Gastroesophageal sphincter (tissue), 4 donors: Measurements from ENCODE around the gene CFAP100. TPM values are rescaled to one million over a fixed set of nuclear protein-coding genes. Genes with fewer than 3 reads are reported as not detected.

ENCODE experiments used
- ATAC-seq: fragments of 150-250 bp; one replicate; pipeline ENCODE4 v1.9.1; 2016; ENCODE audit warnings: mild to moderate bottlenecking, moderate library complexity
- H3K27ac ChIP-seq, 4 donors: fragments of 200-600 bp; sonication (generic) in 3 of 4; 1 replicate in 3 of 4; 2 replicates in 1 of 4; pipeline ENCODE4 v1.5.1; 2016 to 2019
- H3K27me3 ChIP-seq: fragments of 200-600 bp; sonication (generic); one replicate; pipeline ENCODE4 v1.5.1; 2019
- H3K36me3 ChIP-seq, 2 donors: fragments of 200-600 bp; sonication (generic); one replicate each; pipeline ENCODE4 v1.5.1; 2019; ENCODE audit warnings: control low read depth in 1 of 2
- H3K4me1 ChIP-seq, 3 donors: fragments of 200-600 bp; sonication (generic); 1 replicate in 2 of 3; 2 replicates in 1 of 3; pipeline ENCODE4 v1.5.1; 2016 to 2019; ENCODE audit warnings: control low read depth in 2 of 3
- H3K4me3 ChIP-seq, 2 donors: fragments of 200-600 bp; sonication (generic); one replicate each; pipeline ENCODE4 v1.5.1; 2019; ENCODE audit warnings: mild to moderate bottlenecking in 1 of 2, moderate library complexity in 1 of 2
- H3K9me3 ChIP-seq, 3 donors: fragments of 200-600 bp; sonication (generic); one replicate each; pipeline ENCODE4 v1.5.1; 2017 to 2019; ENCODE audit warnings: control low read depth in 2 of 3
- EP300 ChIP-seq: sonication (generic); formaldehyde crosslinking; IDR thresholded peaks from one replicate; pipeline ENCODE4 v1.6.1; 2017; ENCODE audit warnings: antibody characterized with exemption, mild to moderate bottlenecking
- POLR2A ChIP-seq, 2 donors: fragments of 450-650 bp; IDR thresholded peaks; one replicate each; pipeline ENCODE4 v1.6.1; 2017; ENCODE audit warnings: antibody characterized with exemption in 2 of 2, mild to moderate bottlenecking in 2 of 2, moderate library complexity in 1 of 2
- POLR2AphosphoS5 ChIP-seq: sonication (generic); formaldehyde crosslinking; IDR thresholded peaks from one replicate; pipeline ENCODE4 v1.6.1; 2017; ENCODE audit warnings: antibody characterized with exemption
- WGBS, 2 donors: methylation state at CpG; one replicate each; pipeline ENCODE4 v1.1.5; 2018; ENCODE audit warnings: low coverage in 1 of 2; 5-methylcytosine and 5-hydroxymethylcytosine counted together
- total RNA-seq, 4 donors: library from RNA; depleted of rRNA; stranded (reverse); fragments of >200 nt; gene quantifications; one replicate each; pipeline ENCODE4 v1.1.0, GENCODE V29; 2016
- TF ChIP-seq, protein P1 (sequence below), 4 experiments: fragments of 200-600 bp in 2 of 4; fragments of 450-650 bp in 2 of 4; sonication (generic) in 1 of 4; IDR thresholded peaks; one replicate each; pipeline ENCODE4 v1.5.1; 2017 to 2019; ENCODE audit warnings: antibody characterized with exemption in 4 of 4, mild to moderate bottlenecking in 2 of 4, moderate library complexity in 2 of 4

Gene CFAP100
- total RNA-seq, 4 donors from 2014 or later = not detected

DNA sequence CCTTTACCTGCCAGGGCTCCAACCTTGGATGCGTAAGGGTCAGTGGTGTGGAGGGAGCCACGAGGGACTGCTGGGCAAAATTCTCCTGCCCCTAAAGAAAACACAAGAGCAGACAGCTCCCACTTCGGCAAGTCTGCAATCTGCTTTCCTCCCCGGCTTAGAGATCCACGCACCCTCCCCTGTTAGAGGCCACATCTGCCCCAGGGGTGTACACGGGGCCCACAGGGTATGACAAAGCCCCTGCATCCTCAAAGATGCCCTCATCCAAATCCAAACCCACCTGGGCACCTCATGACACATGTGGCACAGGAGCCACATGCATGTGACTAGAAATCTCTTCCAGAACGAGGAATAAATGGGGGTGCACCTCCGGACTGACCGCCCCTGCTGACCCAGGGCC, 55.5 kb downstream of the CFAP100 start:
- Histone ChIP-seq H3K4me3 (no peak overlapping the region), H3K27me3 (no peaks in the 10 kb centered on the region), H3K27ac (no peak overlapping the region), H3K36me3 (peaks cover 0 to 70% of the 10 kb centered on the region in 2 donors), H3K9me3 (no peaks in the 10 kb centered on the region), H3K4me1 (peaks cover 0 to 18% (median 0%) of the 10 kb centered on the region in 3 donors)
- WGBS, 2 donors = 72% methylated on average over 5 of the region's 9 CpGs; no CpG with 5 or more reads in 1 of the 2 donors
- TF ChIP-seq EP300 = no peak
- no peak for TF ChIP-seq POLR2A (IDR thresholded peaks at IDR 0.05)
- TF ChIP-seq POLR2AphosphoS5 = no peak
- TF ChIP-seq, protein P1, sequence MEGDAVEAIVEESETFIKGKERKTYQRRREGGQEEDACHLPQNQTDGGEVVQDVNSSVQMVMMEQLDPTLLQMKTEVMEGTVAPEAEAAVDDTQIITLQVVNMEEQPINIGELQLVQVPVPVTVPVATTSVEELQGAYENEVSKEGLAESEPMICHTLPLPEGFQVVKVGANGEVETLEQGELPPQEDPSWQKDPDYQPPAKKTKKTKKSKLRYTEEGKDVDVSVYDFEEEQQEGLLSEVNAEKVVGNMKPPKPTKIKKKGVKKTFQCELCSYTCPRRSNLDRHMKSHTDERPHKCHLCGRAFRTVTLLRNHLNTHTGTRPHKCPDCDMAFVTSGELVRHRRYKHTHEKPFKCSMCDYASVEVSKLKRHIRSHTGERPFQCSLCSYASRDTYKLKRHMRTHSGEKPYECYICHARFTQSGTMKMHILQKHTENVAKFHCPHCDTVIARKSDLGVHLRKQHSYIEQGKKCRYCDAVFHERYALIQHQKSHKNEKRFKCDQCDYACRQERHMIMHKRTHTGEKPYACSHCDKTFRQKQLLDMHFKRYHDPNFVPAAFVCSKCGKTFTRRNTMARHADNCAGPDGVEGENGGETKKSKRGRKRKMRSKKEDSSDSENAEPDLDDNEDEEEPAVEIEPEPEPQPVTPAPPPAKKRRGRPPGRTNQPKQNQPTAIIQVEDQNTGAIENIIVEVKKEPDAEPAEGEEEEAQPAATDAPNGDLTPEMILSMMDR (IDR thresholded peaks at IDR 0.05) = no peak
- no peak for ATAC-seq

DNA sequence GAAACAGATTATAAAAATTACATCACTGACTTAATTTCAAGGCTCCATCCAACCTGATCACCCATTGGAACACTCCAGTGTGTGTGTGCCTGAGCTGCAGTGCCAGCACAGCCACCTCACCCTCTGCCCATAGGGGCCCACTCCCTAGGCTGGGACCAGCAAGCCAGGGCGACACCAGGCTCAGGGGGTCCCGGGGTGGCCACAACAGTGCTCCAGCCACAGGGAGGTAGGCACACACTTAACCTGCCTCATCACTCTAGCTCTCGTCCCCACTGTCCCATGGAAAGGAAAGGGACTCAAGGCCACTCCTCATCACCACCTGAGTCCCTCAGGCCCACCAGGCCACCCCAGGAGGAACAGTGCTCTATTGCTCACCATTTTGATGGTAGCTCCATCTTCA, 56.0 kb downstream of the CFAP100 start:
- Histone ChIP-seq H3K4me3 (no peak overlapping the region), H3K4me1 (peaks cover 0 to 18% (median 0%) of the 10 kb centered on the region in 3 donors), H3K9me3 (no peaks in the 10 kb centered on the region), H3K27me3 (no peaks in the 10 kb centered on the region), H3K27ac (no peak overlapping the region), H3K36me3 (peaks cover 0 to 72% of the 10 kb centered on the region in 2 donors)
- ATAC-seq = no peak
- TF ChIP-seq POLR2A (IDR thresholded peaks at IDR 0.05) = no peak
- TF ChIP-seq, protein P1 (IDR thresholded peaks at IDR 0.05) = no peak
- TF ChIP-seq EP300 = no peak
- TF ChIP-seq POLR2AphosphoS5 = no peak
- WGBS, 2 donors = no CpG with 5 or more reads among the region's 3 CpGs

DNA sequence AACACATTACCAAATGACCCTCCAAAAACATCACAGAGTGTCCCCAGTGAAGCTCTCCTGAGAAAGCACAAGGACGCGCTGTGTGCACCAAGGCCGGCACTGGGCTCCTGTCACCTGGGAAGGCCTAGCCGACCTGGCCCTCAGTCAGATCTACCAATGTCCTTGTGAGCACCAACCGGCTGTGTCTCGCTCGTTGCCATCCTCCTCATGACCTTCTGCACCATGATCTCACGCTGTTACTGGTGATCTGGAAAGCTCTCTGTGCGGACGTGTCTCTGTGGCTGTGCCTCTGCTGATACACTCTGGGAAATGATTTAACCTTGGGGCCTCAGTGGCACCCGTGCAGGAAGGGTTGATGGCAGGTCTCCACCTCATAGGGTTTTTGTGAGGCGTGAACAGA, 56.8 kb downstream of the CFAP100 start:
- Histone ChIP-seq H3K9me3 (no peaks in the 10 kb centered on the region), H3K4me3 (no peak overlapping the region), H3K27me3 (no peaks in the 10 kb centered on the region), H3K27ac (no peak overlapping the region), H3K36me3 (peaks cover 0 to 79% of the 10 kb centered on the region in 2 donors), H3K4me1 (peaks cover 0 to 18% (median 0%) of the 10 kb centered on the region in 3 donors)
- ATAC-seq = no peak
- no peak for TF ChIP-seq POLR2AphosphoS5
- no peak for TF ChIP-seq EP300
- TF ChIP-seq, protein P1 (IDR thresholded peaks at IDR 0.05) = no peak
- no peak for TF ChIP-seq POLR2A (IDR thresholded peaks at IDR 0.05)
- WGBS, 2 donors = 80 to 83% methylated on average over 2 to 6 of the region's 12 CpGs

DNA sequence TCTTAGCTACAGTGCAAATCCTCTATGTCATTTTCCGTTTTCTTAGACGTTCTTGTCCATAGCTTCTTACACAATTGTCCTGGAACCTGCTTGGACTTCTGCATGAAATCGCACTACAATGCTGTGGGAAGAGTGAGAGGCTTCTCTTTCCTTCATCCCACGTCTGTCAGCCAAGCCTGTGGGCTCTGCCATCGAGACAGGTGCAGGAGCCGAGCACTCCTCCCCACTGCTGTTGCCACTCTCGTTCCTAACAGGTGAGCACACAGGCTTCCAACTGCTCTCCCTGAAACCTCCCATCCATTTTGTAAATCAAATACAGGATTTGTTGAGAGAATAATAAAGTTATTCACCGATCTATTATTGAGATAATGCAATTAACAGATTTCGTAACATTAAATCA, 57.5 kb downstream of the CFAP100 start:
- no peaks in the 10 kb centered on the region for H3K27me3 ChIP-seq
- H3K9me3 ChIP-seq = no peaks in the 10 kb centered on the region
- H3K27ac ChIP-seq = no peak overlapping the region
- peaks cover 0 to 86% of the 10 kb centered on the region in 2 donors for H3K36me3 ChIP-seq
- H3K4me3 ChIP-seq = no peak overlapping the region
- no peak for TF ChIP-seq POLR2A (IDR thresholded peaks at IDR 0.05)
- TF ChIP-seq EP300 = no peak
- TF ChIP-seq POLR2AphosphoS5 = no peak
- TF ChIP-seq, protein P1 (IDR thresholded peaks at IDR 0.05) = no peak
- ATAC-seq = no peak
- 77 to 88% methylated on average over 8 to 9 of the region's 9 CpGs for WGBS, 2 donors
- peaks cover 0 to 14% (median 0%) of the 10 kb centered on the region in 3 donors for H3K4me1 ChIP-seq

DNA sequence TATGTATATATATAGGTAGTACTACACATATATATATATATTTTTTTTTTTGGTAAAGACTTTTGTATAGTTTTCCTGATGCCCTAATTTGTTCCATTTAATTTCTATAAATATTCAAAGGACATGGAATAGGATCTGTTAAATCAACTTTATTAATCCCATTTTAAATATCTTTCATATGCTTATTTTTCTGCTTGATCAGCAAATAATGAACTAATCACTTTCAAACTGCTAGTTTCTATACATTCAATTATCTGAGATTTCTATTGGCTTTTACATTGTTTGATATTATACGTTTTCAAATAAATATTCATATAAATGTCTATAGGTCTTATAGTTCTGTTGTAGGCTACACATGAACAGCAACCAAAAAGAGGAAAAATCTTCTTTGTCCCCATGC, 59.3 kb downstream of the CFAP100 start:
- 63 to 66% methylated on average over 1 of the region's 1 CpG for WGBS, 2 donors
- TF ChIP-seq POLR2AphosphoS5 (no peak), POLR2A (IDR thresholded peaks at IDR 0.05) (no peak)
- Histone ChIP-seq H3K36me3 (peaks cover 0 to 94% of the 10 kb centered on the region in 2 donors), H3K4me3 (no peak overlapping the region), H3K4me1 (no peaks in the 10 kb centered on the region), H3K27ac (no peak overlapping the region), H3K9me3 (no peaks in the 10 kb centered on the region), H3K27me3 (no peaks in the 10 kb centered on the region)
- ATAC-seq = no peak
